Left lung (tissue), 10 donors: ENCODE results near the gene SMCO4. TPM values are rescaled to one million over a fixed set of nuclear protein-coding genes. Genes with fewer than 3 reads are reported as not detected.

ENCODE experiments used
- ATAC-seq: fragments of 200-7000 bp; cut with Tn5 transposase; one replicate; pipeline ENCODE4 v1.9.1; 2020; ENCODE audit warnings: moderate library complexity
- DNase-seq, 4 donors: peaks; one replicate each; pipeline ENCODE4 v3.0.0-alpha.2; 2013 to 2020
- H3K27ac ChIP-seq, 2 donors: fragments of 200-600 bp; sonication (generic) in 1 of 2; one replicate each; pipeline versions ENCODE4 v1.5.0 to v1.8.0; 2020 to 2021
- H3K27me3 ChIP-seq, 2 donors: fragments of 200-600 bp; sonication (generic) in 1 of 2; one replicate each; pipeline versions ENCODE4 v1.5.0 to v1.8.0; 2020 to 2021
- H3K36me3 ChIP-seq, 2 donors: fragments of 200-600 bp; sonication (generic) in 1 of 2; one replicate each; pipeline versions ENCODE4 v1.5.0 to v1.8.0; 2020 to 2021
- H3K4me1 ChIP-seq, 2 donors: fragments of 200-600 bp; one replicate each; pipeline ENCODE4 v1.8.0; 2021
- H3K4me3 ChIP-seq, 2 donors: fragments of 200-600 bp; sonication (generic) in 1 of 2; one replicate each; pipeline versions ENCODE4 v1.5.0 to v1.8.0; 2020 to 2021; ENCODE audit warnings: mild to moderate bottlenecking in 1 of 2
- H3K9me3 ChIP-seq, 2 donors: fragments of 200-600 bp; sonication (generic) in 1 of 2; one replicate each; pipeline versions ENCODE4 v1.5.0 to v1.8.0; 2020 to 2021
- intact Hi-C, 2 donors: fragments of 100-400 bp; cut with DNase I; formaldehyde crosslinking; loops; one replicate each; pipeline versions ENCODE4 v1.11.2 to v1.14.2; 2022
- polyA plus RNA-seq, 6 donors: library from polyadenylated mRNA; unstranded; fragments of 120-200 nt; gene quantifications; one replicate each; pipeline ENCODE4 v1.2.1, GENCODE V29; 2013; ENCODE audit not compliant: insufficient read length in 6 of 6
- total RNA-seq, 2 donors: library from RNA; stranded (reverse); fragmentation: NEBNext Ultra II Directional; extraction: Animal tissue kit (Norgen Biotek cat#: 25700); gene quantifications; one replicate each; pipeline ENCODE4 v1.2.1, GENCODE V29; 2021
- TF ChIP-seq, protein P1 (sequence below), 2 donors: fragments of 200-600 bp; sonication (generic) in 1 of 2; IDR thresholded peaks; one replicate each; pipeline versions ENCODE4 v1.5.0 to v1.8.0; 2021; ENCODE audit warnings: antibody characterized with exemption in 2 of 2
- donor health status: DM: no; HTN: yes; CAD: no.
- donor health status: DM: no; HTN: no; CAD: no.

Gene SMCO4
- total and polyA plus RNA-seq, 8 donors: 14.4 to 56.0 (median 18.5) TPM

DNA sequence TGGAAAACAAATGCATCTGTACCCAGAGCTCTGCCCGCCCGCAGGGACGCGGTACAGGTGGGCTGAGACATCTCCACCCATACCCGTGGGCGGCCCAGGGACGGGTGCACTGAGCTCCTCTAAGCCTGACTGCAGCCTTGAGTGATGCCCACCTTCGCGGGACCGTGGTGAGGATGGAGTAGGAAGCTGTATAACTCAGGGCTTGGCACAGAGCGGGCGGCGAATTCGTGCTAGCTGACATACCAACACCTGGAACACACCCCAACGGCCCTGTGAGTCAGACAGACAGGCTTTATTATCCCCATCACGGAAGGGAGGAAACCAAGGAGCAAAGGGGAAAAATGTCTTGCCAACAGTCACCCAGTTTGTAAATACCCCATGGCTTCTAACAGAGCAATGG is 61.9 kb downstream of the SMCO4 start:
- H3K4me3 ChIP-seq: no peak overlapping the region
- ATAC-seq: no peak
- H3K36me3 ChIP-seq: peaks cover 0 to 46% of the 10 kb centered on the region in 2 donors
- no peak for DNase-seq
- H3K27me3 ChIP-seq: no peaks in the 10 kb centered on the region
- no peaks in the 10 kb centered on the region for H3K9me3 ChIP-seq
- no peaks in the 10 kb centered on the region for H3K4me1 ChIP-seq
- intact Hi-C loops: no loop called here
- no peak overlapping the region for H3K27ac ChIP-seq
- TF ChIP-seq, protein P1, sequence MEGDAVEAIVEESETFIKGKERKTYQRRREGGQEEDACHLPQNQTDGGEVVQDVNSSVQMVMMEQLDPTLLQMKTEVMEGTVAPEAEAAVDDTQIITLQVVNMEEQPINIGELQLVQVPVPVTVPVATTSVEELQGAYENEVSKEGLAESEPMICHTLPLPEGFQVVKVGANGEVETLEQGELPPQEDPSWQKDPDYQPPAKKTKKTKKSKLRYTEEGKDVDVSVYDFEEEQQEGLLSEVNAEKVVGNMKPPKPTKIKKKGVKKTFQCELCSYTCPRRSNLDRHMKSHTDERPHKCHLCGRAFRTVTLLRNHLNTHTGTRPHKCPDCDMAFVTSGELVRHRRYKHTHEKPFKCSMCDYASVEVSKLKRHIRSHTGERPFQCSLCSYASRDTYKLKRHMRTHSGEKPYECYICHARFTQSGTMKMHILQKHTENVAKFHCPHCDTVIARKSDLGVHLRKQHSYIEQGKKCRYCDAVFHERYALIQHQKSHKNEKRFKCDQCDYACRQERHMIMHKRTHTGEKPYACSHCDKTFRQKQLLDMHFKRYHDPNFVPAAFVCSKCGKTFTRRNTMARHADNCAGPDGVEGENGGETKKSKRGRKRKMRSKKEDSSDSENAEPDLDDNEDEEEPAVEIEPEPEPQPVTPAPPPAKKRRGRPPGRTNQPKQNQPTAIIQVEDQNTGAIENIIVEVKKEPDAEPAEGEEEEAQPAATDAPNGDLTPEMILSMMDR (IDR thresholded peaks at IDR 0.05): no peak

DNA sequence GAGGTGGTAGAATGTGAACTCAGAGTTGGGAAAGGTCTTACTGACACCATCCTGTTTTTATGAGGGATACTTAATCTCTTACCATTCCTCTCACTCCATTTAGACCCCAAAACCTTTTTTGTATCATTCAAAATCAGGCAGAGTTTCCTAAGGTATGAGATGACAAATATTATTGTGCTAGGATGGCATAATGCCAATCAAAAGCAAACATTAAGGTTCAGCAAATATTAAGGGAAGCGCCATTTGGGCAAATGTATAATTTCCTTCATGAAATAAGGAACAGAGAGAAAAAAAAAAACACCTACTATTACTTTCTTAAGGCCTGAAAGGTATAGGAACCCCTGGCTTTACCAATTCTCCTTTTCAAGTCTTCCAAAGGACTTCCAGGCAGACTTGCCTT is 62.4 kb downstream of the SMCO4 start:
- Histone ChIP-seq H3K36me3 (peaks cover 0 to 51% of the 10 kb centered on the region in 2 donors), H3K27ac (no peak overlapping the region), H3K4me1 (no peaks in the 10 kb centered on the region), H3K27me3 (no peaks in the 10 kb centered on the region), H3K4me3 (no peak overlapping the region), H3K9me3 (no peaks in the 10 kb centered on the region)
- intact Hi-C loops: no loop called here
- no peak for ATAC-seq
- no peak for DNase-seq
- TF ChIP-seq, protein P1 (IDR thresholded peaks at IDR 0.05): no peak

DNA sequence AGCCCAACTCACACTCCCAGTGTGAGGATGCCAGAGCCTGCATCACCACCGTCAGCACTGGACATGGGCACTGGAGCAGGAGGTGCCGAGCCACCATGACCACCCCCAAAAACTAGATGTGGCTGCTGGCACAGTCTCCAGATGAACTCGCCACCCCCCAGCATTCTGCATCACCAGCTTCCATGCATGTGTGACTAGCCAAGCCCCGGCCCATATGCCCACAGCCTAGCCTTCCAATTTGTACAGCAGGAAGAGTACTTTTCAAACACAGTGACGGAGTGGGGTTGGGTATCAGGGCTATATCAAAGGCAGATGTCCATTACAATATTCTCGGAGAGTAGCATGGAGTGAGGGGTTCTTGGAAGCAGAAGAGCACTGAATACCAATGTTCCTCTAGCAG is 62.9 kb downstream of the SMCO4 start:
- no peak overlapping the region for H3K4me3 ChIP-seq
- intact Hi-C loops: no loop called here
- H3K4me1 ChIP-seq: no peaks in the 10 kb centered on the region
- no peak for ATAC-seq
- TF ChIP-seq, protein P1 (IDR thresholded peaks at IDR 0.05): no peak
- H3K9me3 ChIP-seq: no peaks in the 10 kb centered on the region
- DNase-seq: no peak
- no peak overlapping the region for H3K27ac ChIP-seq
- no peaks in the 10 kb centered on the region for H3K27me3 ChIP-seq
- peaks cover 0 to 51% of the 10 kb centered on the region in 2 donors for H3K36me3 ChIP-seq

DNA sequence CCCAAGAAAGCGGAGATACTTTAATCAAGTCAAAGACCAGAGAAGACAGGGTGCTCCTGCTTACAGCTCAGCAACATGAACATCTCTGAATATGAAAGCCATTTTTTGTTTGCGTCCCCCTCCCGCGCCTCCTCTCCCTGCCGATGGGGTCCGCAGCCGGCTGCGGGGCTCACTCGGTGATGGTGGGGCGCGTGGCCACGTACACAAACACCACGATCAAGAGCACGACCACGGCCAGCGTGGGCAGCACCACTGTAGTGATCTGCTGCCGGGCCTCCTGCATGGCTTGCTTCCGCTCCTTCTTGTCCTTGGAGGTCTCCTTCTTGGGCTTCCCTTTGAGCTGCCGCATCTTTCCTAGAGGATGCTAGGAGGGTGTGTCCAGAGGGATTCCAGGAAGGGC is 64.3 kb downstream of the SMCO4 start:
- Histone ChIP-seq H3K4me3 (no peak overlapping the region), H3K9me3 (no peaks in the 10 kb centered on the region), H3K27me3 (no peaks in the 10 kb centered on the region), H3K36me3 (peaks cover 0 to 51% of the 10 kb centered on the region in 2 donors), H3K27ac (no peak overlapping the region), H3K4me1 (no peaks in the 10 kb centered on the region)
- no peak for DNase-seq
- no peak for ATAC-seq
- intact Hi-C loops: no loop called here
- TF ChIP-seq, protein P1 (IDR thresholded peaks at IDR 0.05): no peak

DNA sequence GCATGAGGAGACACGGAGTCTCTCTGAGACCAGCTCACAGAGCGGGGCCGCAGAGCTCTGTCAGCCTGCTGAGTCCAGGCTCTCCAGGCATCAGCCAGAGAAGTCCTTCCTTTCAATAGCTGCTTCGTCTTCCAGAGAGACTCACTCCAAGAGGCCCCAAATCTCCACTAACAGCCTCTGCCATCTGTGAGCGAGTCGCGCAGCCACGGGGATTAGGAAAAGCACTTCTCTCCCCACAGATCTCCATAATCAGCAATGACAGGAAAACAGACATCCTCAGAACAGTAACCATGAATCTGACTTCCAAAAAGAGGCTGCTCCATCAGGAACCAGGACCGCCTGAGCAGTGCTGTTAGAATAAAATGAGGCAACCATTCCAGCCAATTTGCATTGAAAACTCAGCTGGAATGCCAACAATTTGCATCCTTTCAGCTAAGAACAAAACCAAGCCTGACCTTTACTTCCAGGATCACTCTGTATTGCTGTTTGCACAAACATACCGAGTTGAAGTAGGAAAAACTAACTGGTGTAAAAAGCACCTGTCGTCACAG is 65.4 kb downstream of the SMCO4 start:
- H3K9me3 ChIP-seq: no peaks in the 10 kb centered on the region
- intact Hi-C loops: no loop called here
- no peaks in the 10 kb centered on the region for H3K27me3 ChIP-seq
- no peak overlapping the region for H3K27ac ChIP-seq
- H3K36me3 ChIP-seq: peaks cover 0 to 51% of the 10 kb centered on the region in 2 donors
- TF ChIP-seq, protein P1 (IDR thresholded peaks at IDR 0.05): no peak
- H3K4me3 ChIP-seq: no peak overlapping the region
- H3K4me1 ChIP-seq: no peaks in the 10 kb centered on the region
- DNase-seq: no peak
- no peak for ATAC-seq
